ENCODE results near the gene ARHGAP4. TPM values are rescaled to one million over a fixed set of nuclear protein-coding genes. Genes with fewer than 3 reads are reported as not detected.

Gene ARHGAP4
- total RNA-seq, 1 experiment from 2014 or later = 67.4 TPM

GRCh38 chrX:153933748-153934147 lies 7.7 kb upstream of the ARHGAP4 start:
- Histone ChIP-seq H3K9me3 (ENCODE audit: control insufficient read depth in 1 of 2, insufficient read depth in 1 of 2, low read depth in 1 of 2, low read length in 2 of 2) (no peaks in the 10 kb centered on the region), H2AFZ (ENCODE audit: low read depth, low read length, poor library complexity, severe bottlenecking) (no peak overlapping the region), H3K79me2 (ENCODE audit: insufficient read depth, low read length) (peaks cover 30% of the 10 kb centered on the region), H3K9me2 (ENCODE audit: insufficient read depth) (no peaks in the 10 kb centered on the region), H3K4me3 (replicated peaks in 1 of 2; ENCODE audit: low read depth in 1 of 2, low read length in 2 of 2) (peak overlapping the region; percentile 71 to 77), H3K36me3 (ENCODE audit: control insufficient read depth in 1 of 2, insufficient read depth in 2 of 2, low read length in 2 of 2) (peaks cover 0 to 5% of the 10 kb centered on the region in 2 experiments; a peak in 2 of 4 replicates), H3K27me3 (ENCODE audit: insufficient read depth, low read length) (no peaks in the 10 kb centered on the region), H3K4me1 (ENCODE audit: control insufficient read depth in 1 of 2, insufficient read depth in 2 of 2, low read length in 2 of 2) (peaks cover 14 to 24% of the 10 kb centered on the region in 2 experiments), H3K4me2 (ENCODE audit: low read length) (peak overlapping the region; percentile 79), H3K9ac (ENCODE audit: low read length) (peak overlapping the region; percentile 81), H4K20me1 (ENCODE audit: insufficient read depth) (no peaks in the 10 kb centered on the region), H3K27ac (ENCODE audit: low read depth, low read length) (peak overlapping the region; percentile 74)
- POLR2A ChIA-PET = no interaction called here
- CTCF ChIA-PET = no interaction called here
- TF ChIP-seq ZFX (IDR thresholded peaks at IDR 0.05) = no peak
- TF ChIP-seq, protein P1, sequence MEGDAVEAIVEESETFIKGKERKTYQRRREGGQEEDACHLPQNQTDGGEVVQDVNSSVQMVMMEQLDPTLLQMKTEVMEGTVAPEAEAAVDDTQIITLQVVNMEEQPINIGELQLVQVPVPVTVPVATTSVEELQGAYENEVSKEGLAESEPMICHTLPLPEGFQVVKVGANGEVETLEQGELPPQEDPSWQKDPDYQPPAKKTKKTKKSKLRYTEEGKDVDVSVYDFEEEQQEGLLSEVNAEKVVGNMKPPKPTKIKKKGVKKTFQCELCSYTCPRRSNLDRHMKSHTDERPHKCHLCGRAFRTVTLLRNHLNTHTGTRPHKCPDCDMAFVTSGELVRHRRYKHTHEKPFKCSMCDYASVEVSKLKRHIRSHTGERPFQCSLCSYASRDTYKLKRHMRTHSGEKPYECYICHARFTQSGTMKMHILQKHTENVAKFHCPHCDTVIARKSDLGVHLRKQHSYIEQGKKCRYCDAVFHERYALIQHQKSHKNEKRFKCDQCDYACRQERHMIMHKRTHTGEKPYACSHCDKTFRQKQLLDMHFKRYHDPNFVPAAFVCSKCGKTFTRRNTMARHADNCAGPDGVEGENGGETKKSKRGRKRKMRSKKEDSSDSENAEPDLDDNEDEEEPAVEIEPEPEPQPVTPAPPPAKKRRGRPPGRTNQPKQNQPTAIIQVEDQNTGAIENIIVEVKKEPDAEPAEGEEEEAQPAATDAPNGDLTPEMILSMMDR (IDR thresholded peaks at IDR 0.05 in 2 of 3, conservative IDR thresholded peaks at IDR 0.05 in 1 of 3; ENCODE audit: borderline replicate concordance in 1 of 3, insufficient read depth in 1 of 3, low read depth in 2 of 3, low read length in 2 of 3) = no peak
- TF ChIP-seq TCF7L2 (IDR thresholded peaks at IDR 0.05; ENCODE audit: borderline replicate concordance, extremely low read depth, insufficient read depth, insufficient read length) = no peak
- no peak for TF ChIP-seq FOSL1 (IDR thresholded peaks at IDR 0.05; ENCODE audit: low read depth)
- DNase-seq (ENCODE audit: low read depth, low spot score) (no peak), ATAC-seq (no peak)
- intact Hi-C loops (cut with micrococcal nuclease) = no loop called here
- RAD21 ChIA-PET (ENCODE audit: low non-redundant PET in 1 of 2, low total read pairs in 2 of 2, uncharacterized antibody in 2 of 2, unreplicated experiment in 2 of 2) = no interaction called here
- BruUV-seq (replicated peaks) = no TSS peak

DNA sequence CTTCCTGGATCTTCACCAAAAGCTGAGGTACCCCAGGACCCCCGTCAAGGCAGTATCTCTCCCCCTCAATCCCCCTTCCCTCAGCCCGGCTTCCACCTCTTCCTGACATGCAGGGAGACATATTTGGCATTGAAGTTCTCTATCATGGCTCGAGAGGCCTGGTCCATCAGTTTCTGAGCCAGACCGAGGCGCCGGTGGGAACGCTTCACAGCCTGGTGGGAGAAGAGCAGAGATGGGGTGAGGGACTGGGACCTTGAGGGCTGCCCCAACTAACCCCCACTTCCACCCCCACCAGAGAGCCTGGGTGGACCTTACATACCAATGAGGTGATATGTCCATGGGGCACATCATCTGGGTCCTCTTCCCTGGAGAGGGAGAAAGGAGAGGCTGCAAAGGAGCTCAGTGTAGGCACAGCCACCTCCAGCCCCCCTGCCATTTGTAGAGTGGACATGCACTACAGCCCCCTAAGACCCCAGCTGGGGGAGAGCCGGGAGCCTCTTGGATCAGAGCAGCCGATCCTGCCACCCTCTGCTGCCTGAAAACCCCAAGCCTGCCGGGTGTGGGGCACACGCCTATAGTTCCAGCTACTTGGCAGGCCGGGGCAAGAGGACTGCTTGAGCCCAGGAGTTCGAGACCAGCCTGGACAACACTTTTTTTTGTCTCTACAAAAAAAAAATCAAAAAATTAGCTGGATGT lies 6.3 kb upstream of the ARHGAP4 start:
- Histone ChIP-seq H3K27ac (ENCODE audit: low read depth, low read length) (no peak overlapping the region), H3K79me2 (ENCODE audit: insufficient read depth, low read length) (peaks cover 30% of the 10 kb centered on the region), H3K27me3 (ENCODE audit: insufficient read depth, low read length) (no peaks in the 10 kb centered on the region), H3K9me3 (ENCODE audit: control insufficient read depth in 1 of 2, insufficient read depth in 1 of 2, low read depth in 1 of 2, low read length in 2 of 2) (no peaks in the 10 kb centered on the region), H2AFZ (ENCODE audit: low read depth, low read length, poor library complexity, severe bottlenecking) (no peak overlapping the region), H4K20me1 (ENCODE audit: insufficient read depth) (no peaks in the 10 kb centered on the region), H3K9ac (ENCODE audit: low read length) (no peak overlapping the region), H3K9me2 (ENCODE audit: insufficient read depth) (no peaks in the 10 kb centered on the region), H3K4me2 (ENCODE audit: low read length) (no peak overlapping the region), H3K36me3 (ENCODE audit: control insufficient read depth in 1 of 2, insufficient read depth in 2 of 2, low read length in 2 of 2) (peaks cover 0 to 5% of the 10 kb centered on the region in 2 experiments; a peak in 2 of 4 replicates), H3K4me3 (replicated peaks in 1 of 2; ENCODE audit: low read depth in 1 of 2, low read length in 2 of 2) (no peak overlapping the region), H3K4me1 (ENCODE audit: control insufficient read depth in 1 of 2, insufficient read depth in 2 of 2, low read length in 2 of 2) (peaks cover 14 to 26% of the 10 kb centered on the region in 2 experiments)
- POLR2A ChIA-PET = no interaction called here
- TF ChIP-seq ZFX (IDR thresholded peaks at IDR 0.05) (no peak), TCF7L2 (IDR thresholded peaks at IDR 0.05; ENCODE audit: borderline replicate concordance, extremely low read depth, insufficient read depth, insufficient read length) (no peak), RAD21 (IDR thresholded peaks at IDR 0.05; ENCODE audit: low read depth) (no peak), YY1 (IDR thresholded peaks at IDR 0.05; ENCODE audit: extremely low read depth, insufficient replicate concordance, low read depth, low read length) (no peak), EZH2 (IDR thresholded peaks at IDR 0.05) (no peak), EGR1 (IDR thresholded peaks at IDR 0.05; ENCODE audit: low read depth) (no peak), FOSL1 (IDR thresholded peaks at IDR 0.05; ENCODE audit: low read depth) (no peak), EZH2phosphoT487 (IDR thresholded peaks at IDR 0.05; ENCODE audit: borderline replicate concordance) (no peak), SRF (IDR thresholded peaks at IDR 0.05; ENCODE audit: low read depth) (no peak), ATF3 (IDR thresholded peaks at IDR 0.05) (no peak), POLR2A (IDR thresholded peaks at IDR 0.05; ENCODE audit: borderline replicate concordance, extremely low read depth, insufficient read depth, insufficient read length) (no peak), SP1 (IDR thresholded peaks at IDR 0.05; ENCODE audit: low read depth) (no peak)
- TF ChIP-seq, protein P1 (IDR thresholded peaks at IDR 0.05 in 2 of 3, conservative IDR thresholded peaks at IDR 0.05 in 1 of 3; ENCODE audit: borderline replicate concordance in 1 of 3, insufficient read depth in 1 of 3, low read depth in 2 of 3, low read length in 2 of 3) = no peak
- no TSS peak for BruUV-seq (replicated peaks)
- CTCF ChIA-PET = no interaction called here
- no peak for DNase-seq (ENCODE audit: low read depth, low spot score)
- intact Hi-C loops (cut with micrococcal nuclease) = no loop called here
- RAD21 ChIA-PET (ENCODE audit: low non-redundant PET in 1 of 2, low total read pairs in 2 of 2, uncharacterized antibody in 2 of 2, unreplicated experiment in 2 of 2) = no interaction called here
- no peak for ATAC-seq
